Measurements from ENCODE around the gene MAN1A2. TPM values are rescaled to one million over a fixed set of nuclear protein-coding genes. Genes with fewer than 3 reads are reported as not detected.
"Not testable (repeated sequence)": the region's sequence is repeated elsewhere in the genome, so short reads cannot be mapped to it uniquely, and the experiment has no call there.

MAN1A2 gene
- 10 to 100 TPM; 21.9 to 29.2 (median 22.7) TPM for polyA plus RNA-seq

- peaks cover 60 to 65% of the 10 kb centered on the region in 2 donors for H3K4me1 Mint-ChIP-seq
- peak within 1 kb of the TSS; percentile 96 to 99 (median 98) for H3K27ac Mint-ChIP-seq
- peaks cover 11 to 19% (median 13%) of the 10 kb centered on the region in 3 donors for H3K27me3 Mint-ChIP-seq (ENCODE audit: low read depth in 3 of 3)
- DNase-seq: peak; percentile 78 to 81 (median 79)
- peak within 1 kb of the TSS; percentile 94 to 98 (median 96) for H3K4me3 Mint-ChIP-seq
- H3K9me3 Mint-ChIP-seq: no peaks in the 10 kb centered on the region
- no peaks in the 10 kb centered on the region for H3K36me3 Mint-ChIP-seq
Observed at GRCh38 chr1:117367046-117368025, at the start of gene MAN1A2. Gene MAN1A2 (plus strand): TSS chr1:117367449. CDS start chr1:117368184, 735 bp downstream.

GRCh38 chr1:117318011-117318410, 49.2 kb upstream of the MAN1A2 start:
- DNase-seq: no peak
- Mint-ChIP-seq H3K36me3 (no peaks in the 10 kb centered on the region), H3K27ac (no peak overlapping the region), H3K27me3 (ENCODE audit: low read depth in 3 of 3) (peaks cover 0 to 3% (median 3%) of the 10 kb centered on the region in 3 donors), H3K4me3 (no peak overlapping the region), H3K9me3 (no peaks in the 10 kb centered on the region), H3K4me1 (no peaks in the 10 kb centered on the region)

GRCh38 chr1:117318426-117318825, 48.8 kb upstream of the MAN1A2 start:
- Mint-ChIP-seq H3K27ac (no peak overlapping the region), H3K4me1 (no peaks in the 10 kb centered on the region), H3K27me3 (ENCODE audit: low read depth in 3 of 3) (peaks cover 0 to 3% (median 3%) of the 10 kb centered on the region in 3 donors), H3K4me3 (no peak overlapping the region), H3K36me3 (no peaks in the 10 kb centered on the region), H3K9me3 (no peaks in the 10 kb centered on the region)
- DNase-seq: no peak

- H3K4me3 Mint-ChIP-seq: no peak overlapping the region
- no peak overlapping the region for H3K27ac Mint-ChIP-seq
- no peaks in the 10 kb centered on the region for H3K36me3 Mint-ChIP-seq
- peaks cover 0 to 6% (median 4%) of the 10 kb centered on the region in 3 donors for H3K27me3 Mint-ChIP-seq (ENCODE audit: low read depth in 3 of 3)
- no peak for DNase-seq
- no peaks in the 10 kb centered on the region for H3K4me1 Mint-ChIP-seq
- H3K9me3 Mint-ChIP-seq: no peaks in the 10 kb centered on the region
Observed at GRCh38 chr1:117320515-117320914, 46.7 kb upstream of the MAN1A2 start.

- H3K27me3 Mint-ChIP-seq (ENCODE audit: low read depth in 3 of 3): peaks cover 0 to 8% (median 6%) of the 10 kb centered on the region in 3 donors
- no peaks in the 10 kb centered on the region for H3K4me1 Mint-ChIP-seq
- H3K9me3 Mint-ChIP-seq: no peaks in the 10 kb centered on the region
- no peak overlapping the region for H3K4me3 Mint-ChIP-seq
- no peak overlapping the region for H3K27ac Mint-ChIP-seq
- no peaks in the 10 kb centered on the region for H3K36me3 Mint-ChIP-seq
- no peak for DNase-seq
Observed at GRCh38 chr1:117321680-117322609, 45.3 kb upstream of the MAN1A2 start.

GRCh38 chr1:117324357-117324756, 42.9 kb upstream of the MAN1A2 start:
- DNase-seq: no peak
- Mint-ChIP-seq H3K4me1 (no peaks in the 10 kb centered on the region), H3K27me3 (ENCODE audit: low read depth in 3 of 3) (peaks cover 0 to 12% (median 8%) of the 10 kb centered on the region in 3 donors), H3K36me3 (no peaks in the 10 kb centered on the region), H3K27ac (no peak overlapping the region), H3K9me3 (no peaks in the 10 kb centered on the region), H3K4me3 (no peak overlapping the region)

GRCh38 chr1:117326035-117326434, 41.2 kb upstream of the MAN1A2 start:
- peaks cover 3 to 14% (median 10%) of the 10 kb centered on the region in 3 donors for H3K27me3 Mint-ChIP-seq (ENCODE audit: low read depth in 3 of 3)
- H3K36me3 Mint-ChIP-seq, H3K4me3 Mint-ChIP-seq, H3K4me1 Mint-ChIP-seq, DNase-seq, H3K27ac Mint-ChIP-seq, H3K9me3 Mint-ChIP-seq: not testable (repeated sequence)

GRCh38 chr1:117327011-117327410, 40.2 kb upstream of the MAN1A2 start:
- Mint-ChIP-seq H3K27me3 (ENCODE audit: low read depth in 3 of 3) (peaks cover 5 to 17% (median 12%) of the 10 kb centered on the region in 3 donors), H3K4me1 (no peaks in the 10 kb centered on the region)

GRCh38 chr1:117335376-117336086, 31.7 kb upstream of the MAN1A2 start:
- Mint-ChIP-seq H3K27ac (no peak overlapping the region), H3K36me3 (no peaks in the 10 kb centered on the region)

More at GRCh38 chr1:117327011-117327410, 40.2 kb upstream of the MAN1A2 start:
- Mint-ChIP-seq H3K36me3 (no peaks in the 10 kb centered on the region), H3K4me3 (no peak overlapping the region), H3K9me3 (no peaks in the 10 kb centered on the region), H3K27ac (no peak overlapping the region)
- DNase-seq: no peak

GRCh38 chr1:117336088-117336817, 31.0 kb upstream of the MAN1A2 start:
- Mint-ChIP-seq H3K27ac (no peak overlapping the region), H3K36me3 (no peaks in the 10 kb centered on the region), H3K27me3 (ENCODE audit: low read depth in 3 of 3) (peaks cover 3 to 9% (median 6%) of the 10 kb centered on the region in 3 donors), H3K9me3 (no peaks in the 10 kb centered on the region), H3K4me3 (no peak overlapping the region), H3K4me1 (no peaks in the 10 kb centered on the region)
- DNase-seq: no peak

More at GRCh38 chr1:117335376-117336086, 31.7 kb upstream of the MAN1A2 start:
- no peaks in the 10 kb centered on the region for H3K9me3 Mint-ChIP-seq
- DNase-seq: no peak
- no peak overlapping the region for H3K4me3 Mint-ChIP-seq
- peaks cover 9 to 10% (median 9%) of the 10 kb centered on the region in 3 donors for H3K27me3 Mint-ChIP-seq (ENCODE audit: low read depth in 3 of 3)
- no peaks in the 10 kb centered on the region for H3K4me1 Mint-ChIP-seq

GRCh38 chr1:117339866-117340700, 27.2 kb upstream of the MAN1A2 start:
- Mint-ChIP-seq H3K27ac (peak overlapping the region in 2 of 6 donors; percentile 16 to 37), H3K9me3 (no peaks in the 10 kb centered on the region), H3K36me3 (no peaks in the 10 kb centered on the region), H3K4me3 (no peak overlapping the region), H3K27me3 (ENCODE audit: low read depth in 3 of 3) (peaks cover 0 to 8% (median 0%) of the 10 kb centered on the region in 3 donors), H3K4me1 (no peaks in the 10 kb centered on the region)
- DNase-seq: peak; percentile 7 to 24 (median 14)

- Mint-ChIP-seq H3K9me3 (no peaks in the 10 kb centered on the region), H3K4me1 (no peaks in the 10 kb centered on the region), H3K36me3 (no peaks in the 10 kb centered on the region), H3K4me3 (no peak overlapping the region), H3K27ac (no peak overlapping the region), H3K27me3 (ENCODE audit: low read depth in 3 of 3) (peaks cover 0 to 8% (median 0%) of the 10 kb centered on the region in 3 donors)
- no peak for DNase-seq
Observed at GRCh38 chr1:117341123-117341522, 26.1 kb upstream of the MAN1A2 start.

All from immature natural killer cell (primary cell).